Neural crest cell (in vitro differentiated cells): ENCODE data around the gene BRD7. TPM values are rescaled to one million over a fixed set of nuclear protein-coding genes. Genes with fewer than 3 reads are reported as not detected.

Experiments
- DNase-seq: peaks from one replicate; pipeline ENCODE4 v3.0.0; 2021; ENCODE audit warnings: low read depth, mixed read lengths, low spot score
- H3K27ac Mint-ChIP-seq: one replicate; pipeline ENCODE4 v1.8.0; 2021; ENCODE audit warnings: mild to moderate bottlenecking, mixed read lengths; ENCODE audit not compliant: unreplicated experiment
- H3K27me3 Mint-ChIP-seq: 2 replicates; pipeline ENCODE4 v1.8.0; 2021; ENCODE audit warnings: low read depth, mild to moderate bottlenecking, mixed read lengths
- H3K36me3 Mint-ChIP-seq: 2 replicates; pipeline ENCODE4 v1.8.0; 2021; ENCODE audit warnings: low read depth, mild to moderate bottlenecking, mixed read lengths
- H3K4me1 Mint-ChIP-seq: 2 replicates; pipeline ENCODE4 v1.8.0; 2021; ENCODE audit warnings: mixed read lengths
- H3K4me3 Mint-ChIP-seq: one replicate; pipeline ENCODE4 v1.8.0; 2021; ENCODE audit warnings: mild to moderate bottlenecking, mixed read lengths
- H3K9me3 Mint-ChIP-seq: 2 replicates; pipeline ENCODE4 v1.8.0; 2021; ENCODE audit warnings: mixed read lengths
- CTCF ChIP-seq: fragments of 200-600 bp; sonication (generic); conservative IDR thresholded peaks from 2 replicates; pipeline ENCODE4 v1.5.0; 2021; ENCODE audit warnings: antibody characterized with exemption, mild to moderate bottlenecking
- total RNA-seq: library from RNA; stranded (reverse); gene quantifications from 2 replicates; pipeline ENCODE4 v1.2.1, GENCODE V29; 2021

BRD7 gene
- total RNA-seq, 1 donor from 2014 or later, result 130 TPM

GRCh38 chr16:50378417-50378816 is 9.6 kb upstream of the BRD7 start:
- H3K4me1 Mint-ChIP-seq, result peaks cover 34% of the 10 kb centered on the region
- H3K36me3 Mint-ChIP-seq, result no peaks in the 10 kb centered on the region
- no peaks in the 10 kb centered on the region for H3K27me3 Mint-ChIP-seq
- H3K9me3 Mint-ChIP-seq, result no peaks in the 10 kb centered on the region
- DNase-seq, result no peak
- no peak overlapping the region for H3K4me3 Mint-ChIP-seq
- TF ChIP-seq CTCF, result no peak
- no peak overlapping the region for H3K27ac Mint-ChIP-seq

DNA sequence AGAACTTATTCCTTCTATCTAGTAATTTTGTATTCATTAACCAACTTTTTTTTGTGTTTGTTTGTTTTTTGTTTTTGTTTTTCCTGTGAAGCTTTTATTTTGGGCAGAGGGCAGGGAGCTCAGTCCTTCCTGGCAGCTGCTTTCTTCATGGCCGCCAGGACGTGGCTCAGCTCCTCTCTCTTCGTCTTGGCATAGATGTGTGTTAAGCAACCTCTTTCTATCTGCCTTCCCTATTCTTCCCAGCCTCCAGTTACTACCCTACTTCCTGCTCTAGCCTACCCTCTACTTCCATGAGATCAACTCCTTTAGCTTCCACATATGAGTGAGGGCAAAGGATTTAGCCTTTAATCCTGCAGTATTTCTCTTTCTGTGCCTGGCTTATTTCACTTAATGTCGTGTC is 8.2 kb upstream of the BRD7 start:
- TF ChIP-seq CTCF, result no peak

GRCh38 chr16:50373780-50374179 is 5.0 kb upstream of the BRD7 start:
- Mint-ChIP-seq H3K36me3 (no peaks in the 10 kb centered on the region), H3K27ac (peak overlapping the region; percentile 32), H3K9me3 (peaks cover 2% of the 10 kb centered on the region), H3K27me3 (no peaks in the 10 kb centered on the region), H3K4me1 (peaks cover 42% of the 10 kb centered on the region), H3K4me3 (no peak overlapping the region)
- no peak for DNase-seq
- no peak for TF ChIP-seq CTCF

More for the DNA sequence above, 8.2 kb upstream of the BRD7 start:
- DNase-seq, result no peak
- H3K9me3 Mint-ChIP-seq, result peaks cover under 1% of the 10 kb centered on the region
- no peak overlapping the region for H3K4me3 Mint-ChIP-seq
- H3K27ac Mint-ChIP-seq, result no peak overlapping the region
- H3K27me3 Mint-ChIP-seq, result no peaks in the 10 kb centered on the region
- no peaks in the 10 kb centered on the region for H3K36me3 Mint-ChIP-seq
- peaks cover 43% of the 10 kb centered on the region for H3K4me1 Mint-ChIP-seq

DNA sequence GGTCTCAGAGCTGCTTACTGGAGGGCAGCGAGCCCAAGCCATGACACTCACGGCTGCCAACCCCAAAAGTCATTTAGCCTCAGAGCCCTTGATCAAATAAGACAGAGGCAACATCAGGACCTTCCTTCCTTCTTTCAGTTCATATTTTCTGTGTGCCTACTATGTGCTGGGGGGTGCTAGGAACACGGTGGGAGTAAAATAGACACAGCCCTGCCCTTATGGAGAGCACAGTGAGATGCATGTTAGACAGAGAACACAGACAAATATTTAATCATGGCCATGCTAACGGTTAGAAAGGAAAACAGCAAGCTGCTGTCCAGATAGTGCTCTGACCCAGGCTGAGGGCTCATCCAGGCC is 4.5 kb upstream of the BRD7 start:
- H3K4me1 Mint-ChIP-seq, result peaks cover 42% of the 10 kb centered on the region
- no peak overlapping the region for H3K4me3 Mint-ChIP-seq
- H3K27me3 Mint-ChIP-seq, result no peaks in the 10 kb centered on the region
- H3K36me3 Mint-ChIP-seq, result no peaks in the 10 kb centered on the region
- peaks cover 2% of the 10 kb centered on the region for H3K9me3 Mint-ChIP-seq
- H3K27ac Mint-ChIP-seq, result peak overlapping the region; percentile 69
- no peak for DNase-seq
- no peak for TF ChIP-seq CTCF

DNA sequence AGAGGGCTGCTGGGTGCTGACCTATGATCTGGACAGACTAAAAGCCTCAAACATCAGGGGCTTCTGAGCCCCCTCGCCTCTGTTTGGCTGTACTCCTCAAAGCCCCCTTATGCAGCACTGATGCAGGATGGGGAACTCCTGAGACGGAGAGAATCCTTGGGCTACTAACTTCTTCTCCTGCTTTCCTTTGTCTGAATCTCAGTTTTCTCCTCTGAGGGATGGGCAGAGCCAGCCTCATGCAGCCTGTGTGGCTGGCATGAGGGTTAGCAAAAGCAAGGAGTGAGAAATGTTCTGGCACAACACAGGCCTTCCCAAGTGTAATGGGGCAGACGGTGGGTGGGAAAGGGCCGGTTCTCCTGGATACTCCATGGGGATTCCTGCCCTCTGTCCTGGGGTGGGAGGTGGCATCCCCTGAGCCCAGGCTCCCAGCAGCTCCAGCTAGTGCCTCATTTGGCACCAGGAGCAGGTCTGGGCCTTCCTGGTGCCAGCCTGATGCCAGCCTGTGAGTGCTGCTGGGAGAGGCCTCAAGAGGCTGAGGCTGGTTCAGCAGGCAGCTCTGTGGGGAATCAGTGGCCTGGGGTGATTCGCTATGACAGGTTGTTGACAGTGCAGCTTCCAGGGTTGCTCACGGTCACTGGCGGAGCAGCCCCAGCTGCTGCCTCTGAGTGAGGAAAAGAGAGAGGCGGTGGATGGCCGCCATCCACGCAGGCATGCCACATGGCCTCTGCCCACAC is 4.0 kb upstream of the BRD7 start:
- Mint-ChIP-seq H3K9me3 (peaks cover 2% of the 10 kb centered on the region), H3K27ac (peak overlapping the region; percentile 83), H3K36me3 (no peaks in the 10 kb centered on the region), H3K4me3 (peak overlapping the region; percentile 88), H3K27me3 (no peaks in the 10 kb centered on the region), H3K4me1 (peaks cover 47% of the 10 kb centered on the region)
- DNase-seq, result no peak
- TF ChIP-seq CTCF, result no peak
